HepG2 (cell line): ENCODE results near the gene DLG4. TPM values are rescaled to one million over a fixed set of nuclear protein-coding genes. Genes with fewer than 3 reads are reported as not detected.

Experiments
- BCLAF1 ChIP-seq: fragments of 450-650 bp; IDR thresholded peaks from 2 replicates; pipeline ENCODE4 v1.6.1; 2017; ENCODE audit warnings: mild to moderate bottlenecking
- ESRRA ChIP-seq: sonication (generic); formaldehyde crosslinking; IDR thresholded peaks from 2 replicates; pipeline ENCODE4 v1.5.1; 2020; ENCODE audit warnings: mild to moderate bottlenecking, low read depth, missing genetic modification reagents
- ETV6 ChIP-seq: sonication (generic); formaldehyde crosslinking; conservative IDR thresholded peaks from 2 replicates; pipeline ENCODE4 v1.4.0; 2020; ENCODE audit warnings: missing genetic modification reagents
- MATR3 ChIP-seq: sonication (generic); formaldehyde crosslinking; IDR thresholded peaks from 2 replicates; pipeline ENCODE4 v1.4.0; 2020; ENCODE audit warnings: missing genetic modification reagents
- RERE ChIP-seq: IDR thresholded peaks from 2 replicates; pipeline ENCODE4 v1.6.1; 2016; ENCODE audit warnings: low read depth, missing genetic modification reagents, missing compliant biosample characterization
- TFDP1 ChIP-seq: IDR thresholded peaks from 2 replicates; pipeline ENCODE4 v1.6.1; 2016; ENCODE audit warnings: missing compliant biosample characterization, missing genetic modification reagents, borderline replicate concordance
- ZBTB4 ChIP-seq: sonication (generic); formaldehyde crosslinking; IDR thresholded peaks from 2 replicates; pipeline ENCODE4 v1.4.0; 2020; ENCODE audit warnings: missing genetic modification reagents, mild to moderate bottlenecking, borderline replicate concordance
- ZNF143 ChIP-seq: sonication (generic); formaldehyde crosslinking; IDR thresholded peaks from 2 replicates; pipeline ENCODE4 v1.4.0; 2020; ENCODE audit warnings: missing genetic modification reagents
- ZNF18 ChIP-seq: sonication (generic); formaldehyde crosslinking; IDR thresholded peaks from 2 replicates; pipeline ENCODE4 v1.8.0; 2022; ENCODE audit warnings: mild to moderate bottlenecking, missing genetic modification reagents; ENCODE audit not compliant: insufficient replicate concordance
- ZNF256 ChIP-seq: sonication (generic); formaldehyde crosslinking; conservative IDR thresholded peaks from 2 replicates; pipeline ENCODE4 v1.4.0; 2020; ENCODE audit warnings: missing genetic modification reagents
- ZNF503 ChIP-seq: sonication (generic); formaldehyde crosslinking; IDR thresholded peaks from 2 replicates; pipeline ENCODE4 v1.4.0; 2020; ENCODE audit warnings: missing genetic modification reagents
- ZNF652 ChIP-seq: IDR thresholded peaks from 2 replicates; pipeline ENCODE4 v1.6.1; 2016; ENCODE audit warnings: low read depth, borderline replicate concordance
- polyA plus RNA-seq, 8 experiments: library from polyadenylated mRNA; depleted of rRNA in 3 of 8; stranded (reverse) in 7 of 8; unstranded in 1 of 8; fragments of >200 nt; fragmentation: Illumina TruSeq in 4 of 8; extraction: Trizol in 4 of 8; gene quantifications; 2 replicates each; pipeline versions ENCODE4 v1.2.1 to v1.2.3, GENCODE V29; 2011 to 2016; ENCODE audit warnings: low read depth in 4 of 8, missing spikeins in 1 of 8, mixed read lengths in 1 of 8; ENCODE audit not compliant: insufficient read depth in 1 of 8
- total RNA-seq, 5 experiments: library from RNA; depleted of rRNA; stranded (reverse); fragments of >200 nt; fragmentation: Illumina TruSeq; extraction: Trizol; gene quantifications; 2 replicates each; pipeline ENCODE4 v1.2.3, GENCODE V29; 2016; ENCODE audit warnings: low read depth in 1 of 5

DLG4 gene
- total and polyA plus RNA-seq, 2 of the 13 experiments (the other 11 are each of a cell fraction or from before 2014, with no cell fraction given) = 0.71 to 4.3 TPM

GRCh38 chr17:7237761-7238419 lies 18.3 kb upstream of the DLG4 start (continued):
- no peak for TF ChIP-seq ZNF256 (CRISPR knock-in tag)
- TF ChIP-seq ZNF503 = no peak
- TF ChIP-seq ZBTB4 (CRISPR knock-in tag) = no peak
- no peak for TF ChIP-seq ESRRA (CRISPR knock-in tag)
- TF ChIP-seq RERE (CRISPR knock-in tag) = no peak
- no peak for TF ChIP-seq ZNF143 (CRISPR knock-in tag)
- no peak for TF ChIP-seq ZNF18 (CRISPR knock-in tag)
- TF ChIP-seq ZNF652 (CRISPR knock-in tag) = no peak
- TF ChIP-seq TFDP1 = no peak
- no peak for TF ChIP-seq BCLAF1
- TF ChIP-seq MATR3 (CRISPR knock-in tag) = no peak
- no peak for TF ChIP-seq ETV6 (CRISPR knock-in tag)
